Endothelial cell of umbilical vein (primary cell): ENCODE results near the gene KIF25. TPM values are rescaled to one million over a fixed set of nuclear protein-coding genes. Genes with fewer than 3 reads are reported as not detected.

ENCODE experiments used
- BruUV-seq: library from RNA; stranded (reverse); fragments of 400-500 nt; replicated peaks from 2 replicates; lab custom pipeline; 2021; lab: Mats Ljungman, UMichigan
- CTCF ChIA-PET: fragments of 300-600, 350-600 bp; sonication (Branson Sonifier 250); formaldehyde crosslinking; loops from one replicate; lab custom pipeline; 2021; ENCODE audit warnings: antibody characterized with exemption, inconsistent platforms; lab: Charles Lee
- POLR2A ChIA-PET: fragments of 300-600, 350-600 bp; sonication (Branson Sonifier 250); formaldehyde crosslinking; loops from one replicate; lab custom pipeline; 2021; ENCODE audit warnings: antibody characterized with exemption, inconsistent platforms; lab: Charles Lee
- DNase-seq: peaks from one replicate; pipeline ENCODE4 v3.0.0-alpha.2; 2011; ENCODE audit warnings: low read depth, low spot score
- FAIRE-seq: peaks from 2 replicates; lab custom pipeline; 2011; peaks lifted over from hg19 to GRCh38; lab: Jason Lieb, UNC
- H2AFZ ChIP-seq: 2 replicates; pipeline ENCODE4 v1.6.0; 2012; ENCODE audit warnings: low read depth, low read length, control low read depth, inconsistent platforms
- H3K27ac ChIP-seq: 2 replicates; pipeline ENCODE4 v1.5.1; 2011; ENCODE audit warnings: low read depth, mild to moderate bottlenecking, control low read depth, low read length, moderate library complexity; ENCODE audit not compliant: insufficient read depth
- H3K27me3 ChIP-seq, 2 experiments: 2 replicates each; pipeline versions ENCODE4 v1.6.0 to v1.6.1; 2011; ENCODE audit warnings: low read length in 2 of 2, mixed read lengths in 1 of 2; ENCODE audit not compliant: control insufficient read depth in 2 of 2, insufficient read depth in 2 of 2
- H3K36me3 ChIP-seq, 2 experiments: 2 replicates in 1 of 2; 3 replicates in 1 of 2; pipeline ENCODE4 v1.5.1; 2011; ENCODE audit warnings: low read length in 2 of 2, mild to moderate bottlenecking in 1 of 2, moderate library complexity in 1 of 2; ENCODE audit not compliant: control insufficient read depth in 2 of 2, insufficient read depth in 2 of 2; ENCODE audit errors: extremely low read depth in 1 of 2
- H3K4me1 ChIP-seq: 3 replicates; pipeline ENCODE4 v1.5.1; 2011; ENCODE audit warnings: mild to moderate bottlenecking, low read length; ENCODE audit not compliant: control insufficient read depth, insufficient read depth; ENCODE audit errors: extremely low read depth
- H3K4me2 ChIP-seq: 2 replicates; pipeline ENCODE4 v1.6.1; 2011; ENCODE audit warnings: low read length, control low read depth, mixed read lengths; ENCODE audit not compliant: insufficient read depth
- H3K4me3 ChIP-seq, 3 experiments: fragments of 200-600 bp in 1 of 3; sonication (generic), shearing (Covaris generic) in 1 of 3; replicated peaks in 1 of 3; 2 replicates each; pipeline ENCODE4 v1.5.1; 2011 to 2016; ENCODE audit warnings: control low read depth in 3 of 3, low read length in 3 of 3, mild to moderate bottlenecking in 2 of 3, inconsistent platforms in 1 of 3, low read depth in 1 of 3, moderate library complexity in 1 of 3; ENCODE audit not compliant: insufficient read depth in 1 of 3
- H3K79me2 ChIP-seq: 2 replicates; pipeline ENCODE4 v1.6.0; 2012; ENCODE audit warnings: low read length, inconsistent platforms; ENCODE audit not compliant: control insufficient read depth, insufficient read depth
- H3K9ac ChIP-seq: replicated peaks from 2 replicates; pipeline ENCODE3; 2011; ENCODE audit warnings: low read length, control low read depth; ENCODE audit not compliant: insufficient read depth; ENCODE audit errors: extremely low read depth
- H3K9me1 ChIP-seq: replicated peaks from 3 replicates; pipeline ENCODE4 v1.6.0; 2011; ENCODE audit warnings: mild to moderate bottlenecking, low read length; ENCODE audit not compliant: control insufficient read depth, insufficient read depth; ENCODE audit errors: extremely low read depth
- H3K9me3 ChIP-seq: replicated peaks from 2 replicates; pipeline ENCODE4 v1.5.1; 2012; ENCODE audit warnings: low read length, inconsistent platforms; ENCODE audit not compliant: control insufficient read depth, insufficient read depth
- H4K20me1 ChIP-seq: replicated peaks from 2 replicates; pipeline ENCODE3; 2011; ENCODE audit warnings: mild to moderate bottlenecking, low read length; ENCODE audit not compliant: control insufficient read depth, insufficient read depth; ENCODE audit errors: extremely low read depth
- CTCF ChIP-seq, 2 donors: IDR thresholded peaks; 1 replicate in 1 of 2; 2 replicates in 1 of 2; pipeline ENCODE4 v1.5.1; 2011; ENCODE audit warnings: low read length in 2 of 2, mild to moderate bottlenecking in 2 of 2, moderate library complexity in 2 of 2, control low read depth in 1 of 2, inconsistent platforms in 1 of 2, low read depth in 1 of 2; ENCODE audit not compliant: insufficient read depth in 1 of 2; ENCODE audit errors: extremely low read depth in 1 of 2
- EZH2 ChIP-seq: IDR thresholded peaks from 2 replicates; pipeline ENCODE4 v1.6.1; 2012; ENCODE audit warnings: borderline replicate concordance, low read depth, mild to moderate bottlenecking, moderate library complexity, low read length, inconsistent platforms; ENCODE audit not compliant: severe bottlenecking
- FOS ChIP-seq: IDR thresholded peaks from 2 replicates; pipeline ENCODE4 v1.6.1; 2011; ENCODE audit warnings: mild to moderate bottlenecking, low read length, moderate library complexity, borderline replicate concordance; ENCODE audit not compliant: insufficient read depth
- GATA2 ChIP-seq: IDR thresholded peaks from 2 replicates; pipeline ENCODE4 v1.7.0; 2011; ENCODE audit warnings: low read depth, mild to moderate bottlenecking, moderate library complexity, mixed read lengths, low read length; ENCODE audit not compliant: insufficient read length, insufficient read depth
- JUN ChIP-seq: IDR thresholded peaks from 2 replicates; pipeline ENCODE4 v1.6.1; 2011; ENCODE audit warnings: borderline replicate concordance, low read depth; ENCODE audit not compliant: insufficient read length, insufficient read depth
- MAX ChIP-seq: IDR thresholded peaks from 2 replicates; pipeline ENCODE4 v1.6.1; 2011; ENCODE audit not compliant: insufficient read depth, insufficient read length
- MYC ChIP-seq: IDR thresholded peaks from one replicate; pipeline ENCODE4 v1.6.1; 2011; ENCODE audit warnings: mild to moderate bottlenecking, low read depth, low read length
- POLR2A ChIP-seq: IDR thresholded peaks from 2 replicates; pipeline ENCODE4 v1.6.1; 2012; ENCODE audit warnings: low read depth, mild to moderate bottlenecking, control low read depth, low read length
- POLR2AphosphoS5 ChIP-seq: IDR thresholded peaks from 2 replicates; pipeline ENCODE4 v1.6.1; 2012; ENCODE audit warnings: low read depth, mild to moderate bottlenecking, control low read depth, low read length, moderate library complexity; ENCODE audit not compliant: insufficient read depth
- dilution Hi-C: fragments of 300-500 bp; cut with MboI; formaldehyde crosslinking; loops from one replicate; pipeline ENCODE4 v1.15.0; 2019; ENCODE audit warnings: low sequenced_read_pairs; ENCODE audit not compliant: extremely low pct_ligation_motif_present
- intact Hi-C: fragments of 100-400 bp; cut with micrococcal nuclease; formaldehyde crosslinking; loops from one replicate; pipeline ENCODE4 v1.10.0; 2022
- polyA plus RNA-seq, 4 experiments: library from polyadenylated mRNA; depleted of rRNA in 3 of 4; stranded (reverse) in 3 of 4; unstranded in 1 of 4; fragments of >200 nt; gene quantifications; 2 replicates each; pipeline versions ENCODE4 v1.2.1 to v1.2.3, GENCODE V29; 2011 to 2012; ENCODE audit warnings: missing spikeins in 1 of 4
- total RNA-seq: library from RNA; stranded (reverse); gene quantifications from 2 replicates; pipeline ENCODE4 v1.2.3, GENCODE V29; 2021

KIF25 gene
- total and polyA plus RNA-seq, 2 donors (not counting 3 experiments of a cell fraction or from before 2014, with no cell fraction given) = not detected

GRCh38 chr6:168054765-168055560 lies 57.5 kb downstream of the KIF25 start:
- CTCF ChIA-PET = no interaction called here
- no peak overlapping the region for H3K4me2 ChIP-seq
- no peaks in the 10 kb centered on the region for H3K9me3 ChIP-seq
- H3K9me1 ChIP-seq = no peaks in the 10 kb centered on the region
- no peak overlapping the region for H3K4me3 ChIP-seq
- H3K27ac ChIP-seq = no peak overlapping the region
- BruUV-seq = no TSS peak
- dilution Hi-C loops (no loop called here), intact Hi-C loops (loop anchor here (5.0 kb wide), 1 partner anchor 77 kb away; no protein-coding TSS in a partner anchor)
- H3K36me3 ChIP-seq = no peaks in the 10 kb centered on the region
- no peaks in the 10 kb centered on the region for H3K79me2 ChIP-seq
- no peak overlapping the region for H3K9ac ChIP-seq
- no peak overlapping the region for H2AFZ ChIP-seq
- no peaks in the 10 kb centered on the region for H3K27me3 ChIP-seq
- H4K20me1 ChIP-seq = no peaks in the 10 kb centered on the region
- DNase-seq (no peak), FAIRE-seq (no peak)
- H3K4me1 ChIP-seq = no peaks in the 10 kb centered on the region
- TF ChIP-seq POLR2AphosphoS5 (no peak), CTCF (IDR thresholded peaks at IDR 0.05; ENCODE audit: extremely low read depth in 1 of 2, insufficient read depth in 1 of 2, low read depth in 1 of 2, low read length in 2 of 2) (no peak), GATA2 (no peak), EZH2 (no peak), MAX (no peak), JUN (no peak), POLR2A (no peak), FOS (no peak), MYC (no peak)
- POLR2A ChIA-PET = no interaction called here
